Measurements from ENCODE around the gene UPB1.

DNA sequence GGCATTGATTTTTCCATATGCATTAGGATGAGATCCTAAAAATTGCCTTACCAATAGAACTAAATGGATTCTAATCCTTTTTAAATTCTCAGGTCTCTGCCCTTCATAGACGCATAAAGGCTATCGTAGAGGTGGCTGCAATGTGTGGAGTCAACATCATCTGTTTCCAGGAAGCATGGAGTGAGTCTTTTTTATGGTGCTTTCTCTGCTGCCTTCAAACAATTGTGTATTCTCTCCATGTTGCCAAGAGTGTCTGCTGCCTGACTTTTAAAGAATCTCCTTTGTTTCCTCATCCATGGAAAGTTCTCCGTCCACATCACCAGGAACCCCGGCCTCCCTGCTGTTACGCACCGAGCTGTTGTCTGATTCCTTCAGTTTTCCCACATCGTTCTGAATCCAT, 6.9 kb downstream of the UPB1 start:
- TF ChIP-seq POLR2AphosphoS5 (IDR thresholded peaks at IDR 0.05): no peak
- no peak for TF ChIP-seq CTCF (IDR thresholded peaks at IDR 0.05)
- TF ChIP-seq POLR2A (IDR thresholded peaks at IDR 0.05): no peak

Data from prostate gland (tissue), 2 donors.